ENCODE measurements around the gene TRIM28. TPM values are rescaled to one million over a fixed set of nuclear protein-coding genes. Genes with fewer than 3 reads are reported as not detected.
A peak's percentile ranks its signal among the peaks of the same experiment; 100 is the strongest.

Gene TRIM28
- total RNA-seq, 1 experiment from 2014 or later, result 1,221 TPM

GRCh38 chr19:58562122-58563033 lies 18.5 kb downstream of the TRIM28 start (continued):
- TF ChIP-seq ZNF281 (CRISPR knock-in tag; IDR thresholded peaks at IDR 0.05), result no peak
- TF ChIP-seq AFF4 (CRISPR knock-in tag; IDR thresholded peaks at IDR 0.05; ENCODE audit: borderline replicate concordance), result no peak
- no peak for TF ChIP-seq ZNF512 (CRISPR knock-in tag; IDR thresholded peaks at IDR 0.05; ENCODE audit: borderline replicate concordance)
- no peak for TF ChIP-seq SMAD3 (CRISPR knock-in tag; IDR thresholded peaks at IDR 0.05; ENCODE audit: borderline replicate concordance)
- 0 out of 2 replicates have a peak, but pooled peaks have one; percentile 56 for TF ChIP-seq TEAD1 (CRISPR knock-in tag; IDR thresholded peaks at IDR 0.05)
- 0 out of 2 replicates have a peak, but pooled peaks have one; percentile 36 for TF ChIP-seq KAT7 (CRISPR knock-in tag; IDR thresholded peaks at IDR 0.05; ENCODE audit: borderline replicate concordance)
- TF ChIP-seq, protein P1, sequence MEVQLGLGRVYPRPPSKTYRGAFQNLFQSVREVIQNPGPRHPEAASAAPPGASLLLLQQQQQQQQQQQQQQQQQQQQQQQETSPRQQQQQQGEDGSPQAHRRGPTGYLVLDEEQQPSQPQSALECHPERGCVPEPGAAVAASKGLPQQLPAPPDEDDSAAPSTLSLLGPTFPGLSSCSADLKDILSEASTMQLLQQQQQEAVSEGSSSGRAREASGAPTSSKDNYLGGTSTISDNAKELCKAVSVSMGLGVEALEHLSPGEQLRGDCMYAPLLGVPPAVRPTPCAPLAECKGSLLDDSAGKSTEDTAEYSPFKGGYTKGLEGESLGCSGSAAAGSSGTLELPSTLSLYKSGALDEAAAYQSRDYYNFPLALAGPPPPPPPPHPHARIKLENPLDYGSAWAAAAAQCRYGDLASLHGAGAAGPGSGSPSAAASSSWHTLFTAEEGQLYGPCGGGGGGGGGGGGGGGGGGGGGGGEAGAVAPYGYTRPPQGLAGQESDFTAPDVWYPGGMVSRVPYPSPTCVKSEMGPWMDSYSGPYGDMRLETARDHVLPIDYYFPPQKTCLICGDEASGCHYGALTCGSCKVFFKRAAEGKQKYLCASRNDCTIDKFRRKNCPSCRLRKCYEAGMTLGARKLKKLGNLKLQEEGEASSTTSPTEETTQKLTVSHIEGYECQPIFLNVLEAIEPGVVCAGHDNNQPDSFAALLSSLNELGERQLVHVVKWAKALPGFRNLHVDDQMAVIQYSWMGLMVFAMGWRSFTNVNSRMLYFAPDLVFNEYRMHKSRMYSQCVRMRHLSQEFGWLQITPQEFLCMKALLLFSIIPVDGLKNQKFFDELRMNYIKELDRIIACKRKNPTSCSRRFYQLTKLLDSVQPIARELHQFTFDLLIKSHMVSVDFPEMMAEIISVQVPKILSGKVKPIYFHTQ (CRISPR knock-in tag; IDR thresholded peaks at IDR 0.05), result no peak
- no peak for TF ChIP-seq ZMAT4 (CRISPR knock-in tag; IDR thresholded peaks at IDR 0.05)
- no peak; the same call in 1 of the 2 replicates for TF ChIP-seq ZNF121 (CRISPR knock-in tag; IDR thresholded peaks at IDR 0.05)
- TF ChIP-seq ZNF232 (CRISPR knock-in tag; IDR thresholded peaks at IDR 0.05), result no peak
- TF ChIP-seq ZNF317 (CRISPR knock-in tag; IDR thresholded peaks at IDR 0.05; ENCODE audit: borderline replicate concordance, low read depth), result no peak
- no peak for TF ChIP-seq CDX4 (CRISPR knock-in tag; IDR thresholded peaks at IDR 0.05; ENCODE audit: borderline replicate concordance)
- no peak for TF ChIP-seq ATF3 (CRISPR knock-in tag; conservative IDR thresholded peaks at IDR 0.05)
- TF ChIP-seq ATF6 (CRISPR knock-in tag; IDR thresholded peaks at IDR 0.05), result no peak
- TF ChIP-seq NR2C2 (CRISPR knock-in tag; IDR thresholded peaks at IDR 0.05), result no peak
- TF ChIP-seq NFE2L1 (CRISPR knock-in tag; IDR thresholded peaks at IDR 0.05), result no peak
- no peak for TF ChIP-seq RORB (CRISPR knock-in tag; IDR thresholded peaks at IDR 0.05)
- no peak for TF ChIP-seq USF2 (CRISPR knock-in tag; IDR thresholded peaks at IDR 0.05)
